Kidney (tissue), 14 donors: ENCODE results near the gene FAM216B. TPM values are rescaled to one million over a fixed set of nuclear protein-coding genes. Genes with fewer than 3 reads are reported as not detected.

Experiments
- DNase-seq, 5 donors: peaks; one replicate each; pipeline ENCODE4 v3.0.0-alpha.2; 2013 to 2020
- FAIRE-seq: peaks from 2 replicates; lab custom pipeline; 2012; peaks lifted over from hg19 to GRCh38; lab: Jason Lieb, UNC
- H3K27ac ChIP-seq, 2 donors: one replicate each; pipeline ENCODE4 v1.7.0; 2013; ENCODE audit warnings: low read depth in 2 of 2, low read length in 2 of 2, inconsistent platforms in 1 of 2
- H3K27me3 ChIP-seq: one replicate; pipeline ENCODE4 v1.7.1; 2013; ENCODE audit warnings: low read length, inconsistent platforms; ENCODE audit not compliant: control insufficient read depth, insufficient read depth
- H3K36me3 ChIP-seq, 3 donors: one replicate each; pipeline versions ENCODE4 v1.7.0 to v1.7.1; 2013; ENCODE audit warnings: low read length in 3 of 3, control low read depth in 1 of 3, inconsistent platforms in 1 of 3; ENCODE audit not compliant: insufficient read depth in 3 of 3, control insufficient read depth in 2 of 3
- H3K4me1 ChIP-seq, 3 donors: one replicate each; pipeline versions ENCODE4 v1.7.0 to v1.7.1; 2013; ENCODE audit warnings: low read length in 3 of 3, inconsistent platforms in 1 of 3, low read depth in 1 of 3; ENCODE audit not compliant: control insufficient read depth in 2 of 3, insufficient read depth in 2 of 3
- H3K4me3 ChIP-seq, 3 donors: one replicate each; pipeline versions ENCODE4 v1.7.0 to v1.8.1; 2013; ENCODE audit warnings: low read length in 3 of 3, control low read depth in 1 of 3, inconsistent platforms in 1 of 3
- H3K9ac ChIP-seq, 3 donors: one replicate each; pipeline versions ENCODE4 v1.7.0 to v1.7.1; 2013; ENCODE audit warnings: low read length in 3 of 3, control low read depth in 1 of 3, inconsistent platforms in 1 of 3
- H3K9me3 ChIP-seq, 3 donors: one replicate each; pipeline versions ENCODE4 v1.7.0 to v1.7.1; 2013; ENCODE audit warnings: low read length in 3 of 3, control low read depth in 1 of 3, inconsistent platforms in 1 of 3; ENCODE audit not compliant: control insufficient read depth in 2 of 3, insufficient read depth in 1 of 3
- intact Hi-C: fragments of 100-400 bp; cut with DNase I; formaldehyde crosslinking; loops from one replicate; pipeline ENCODE4 v1.11.1; 2022
- polyA plus RNA-seq: library from polyadenylated mRNA; stranded (reverse); fragments of 350-450 nt; fragmentation: Illumina TruSeq; extraction: RNeasy Lipid Tissue Mini Kit (QIAGEN cat#74804); gene quantifications from one replicate; pipeline ENCODE4 v1.2.3, GENCODE V29; 2014; ENCODE audit warnings: low read depth, low replicate concordance; ENCODE audit not compliant: insufficient read depth
- total RNA-seq: library from RNA; stranded (reverse); fragmentation: NEBNext Ultra II Directional; extraction: Animal tissue kit (Norgen Biotek cat#: 25700); gene quantifications from one replicate; pipeline ENCODE4 v1.2.1, GENCODE V29; 2021
- TF ChIP-seq, protein P1 (sequence below): IDR thresholded peaks from 3 replicates; pipeline ENCODE4 v1.5.1; 2012; ENCODE audit warnings: mild to moderate bottlenecking, moderate library complexity, borderline replicate concordance; ENCODE audit not compliant: insufficient read depth; ENCODE audit errors: extremely low read depth
- donor health status: control.
- donor health status: control.
- donor health status: control.
- donor health status: control.
- donor health status: control.
- donor health status: DM: yes; HTN: yes; CAD: no.
- donor health status: Normal renal cell carcinoma (clear cell type).

Gene FAM216B
- total and polyA plus RNA-seq, 2 donors from 2014 or later: 0.09 TPM; not detected in 1

DNA sequence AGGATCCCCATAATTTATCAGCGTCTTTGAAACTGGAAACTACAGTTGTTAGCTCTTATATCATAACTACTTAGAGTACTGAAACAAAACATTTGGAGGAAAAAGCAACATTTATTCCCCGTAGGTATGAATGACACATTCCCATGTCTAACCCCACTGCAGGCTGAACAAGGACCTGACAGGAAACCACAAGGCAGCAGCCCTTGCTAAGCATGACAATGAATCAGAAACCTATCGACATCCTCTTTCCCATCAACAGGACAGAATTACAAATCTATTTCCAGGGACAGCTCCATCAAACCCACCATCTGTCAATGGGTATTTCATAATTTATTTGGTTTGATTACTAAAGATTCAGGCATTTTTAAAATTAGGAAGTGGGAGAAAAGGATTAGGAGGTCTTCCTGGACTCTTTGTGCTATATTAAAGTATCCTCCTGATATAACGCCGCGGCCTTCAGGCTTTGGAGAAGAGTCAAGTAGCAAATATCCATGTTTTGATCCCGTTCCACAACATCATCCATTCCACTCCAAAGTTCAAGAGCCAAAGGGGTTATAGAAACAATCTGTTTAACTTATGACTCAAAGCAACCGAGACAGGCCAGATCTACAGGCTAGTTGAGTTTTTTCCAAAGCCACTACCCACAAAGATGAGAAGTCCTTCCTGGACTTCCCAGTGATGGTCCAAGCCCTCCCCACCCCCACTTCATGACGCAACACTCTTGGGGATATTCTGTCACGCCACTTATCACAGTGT, 51.1 kb downstream of the FAM216B start:
- Histone ChIP-seq H3K27ac (no peak overlapping the region), H3K36me3 (no peaks in the 10 kb centered on the region), H3K4me1 (no peaks in the 10 kb centered on the region), H3K27me3 (no peaks in the 10 kb centered on the region), H3K9ac (no peak overlapping the region), H3K9me3 (no peaks in the 10 kb centered on the region), H3K4me3 (no peak overlapping the region)
- FAIRE-seq: no peak
- DNase-seq: peak in 1 of 5 donors; percentile 70
- intact Hi-C loops: no loop called here
- TF ChIP-seq, protein P1, sequence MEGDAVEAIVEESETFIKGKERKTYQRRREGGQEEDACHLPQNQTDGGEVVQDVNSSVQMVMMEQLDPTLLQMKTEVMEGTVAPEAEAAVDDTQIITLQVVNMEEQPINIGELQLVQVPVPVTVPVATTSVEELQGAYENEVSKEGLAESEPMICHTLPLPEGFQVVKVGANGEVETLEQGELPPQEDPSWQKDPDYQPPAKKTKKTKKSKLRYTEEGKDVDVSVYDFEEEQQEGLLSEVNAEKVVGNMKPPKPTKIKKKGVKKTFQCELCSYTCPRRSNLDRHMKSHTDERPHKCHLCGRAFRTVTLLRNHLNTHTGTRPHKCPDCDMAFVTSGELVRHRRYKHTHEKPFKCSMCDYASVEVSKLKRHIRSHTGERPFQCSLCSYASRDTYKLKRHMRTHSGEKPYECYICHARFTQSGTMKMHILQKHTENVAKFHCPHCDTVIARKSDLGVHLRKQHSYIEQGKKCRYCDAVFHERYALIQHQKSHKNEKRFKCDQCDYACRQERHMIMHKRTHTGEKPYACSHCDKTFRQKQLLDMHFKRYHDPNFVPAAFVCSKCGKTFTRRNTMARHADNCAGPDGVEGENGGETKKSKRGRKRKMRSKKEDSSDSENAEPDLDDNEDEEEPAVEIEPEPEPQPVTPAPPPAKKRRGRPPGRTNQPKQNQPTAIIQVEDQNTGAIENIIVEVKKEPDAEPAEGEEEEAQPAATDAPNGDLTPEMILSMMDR: no peak

DNA sequence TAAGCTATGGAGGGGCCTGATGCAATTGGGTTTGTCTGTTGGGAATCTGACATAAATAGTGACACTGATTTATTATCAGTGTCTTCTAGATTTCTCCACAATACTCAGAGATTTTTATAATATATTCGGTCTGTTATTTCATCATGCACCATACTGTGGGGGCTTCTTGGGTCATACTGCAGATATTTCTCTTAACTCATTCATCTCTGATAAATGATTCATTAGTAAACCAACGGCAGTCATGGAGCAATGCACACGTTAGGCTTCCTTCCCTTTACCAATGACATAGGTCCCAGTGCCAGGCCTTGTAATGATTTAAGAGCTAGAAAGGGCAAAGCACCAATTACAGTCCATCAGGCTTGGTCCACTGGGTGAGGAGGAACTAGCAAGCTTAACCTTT, 53.6 kb downstream of the FAM216B start:
- Histone ChIP-seq H3K4me3 (no peak overlapping the region), H3K9me3 (no peaks in the 10 kb centered on the region), H3K27me3 (no peaks in the 10 kb centered on the region), H3K36me3 (no peaks in the 10 kb centered on the region), H3K4me1 (no peaks in the 10 kb centered on the region), H3K9ac (no peak overlapping the region), H3K27ac (no peak overlapping the region)
- intact Hi-C loops: no loop called here
- TF ChIP-seq, protein P1: no peak
- DNase-seq: no peak
- FAIRE-seq: no peak

GRCh38 chr13:42836930-42837690, 55.7 kb downstream of the FAM216B start:
- H3K27ac ChIP-seq: no peak overlapping the region
- no peak overlapping the region for H3K9ac ChIP-seq
- H3K36me3 ChIP-seq: no peaks in the 10 kb centered on the region
- no peaks in the 10 kb centered on the region for H3K27me3 ChIP-seq
- no peaks in the 10 kb centered on the region for H3K9me3 ChIP-seq
- H3K4me3 ChIP-seq: no peak overlapping the region
- intact Hi-C loops: no loop called here
- TF ChIP-seq, protein P1: peak; percentile 49
- FAIRE-seq (peak; percentile 42), DNase-seq (peak in 4 of 5 donors; percentile 27 to 75 (median 52))
- H3K4me1 ChIP-seq: no peaks in the 10 kb centered on the region

Other genes with a start within 250 kb of the FAM216B start
- 0.22 TPM for gene TNFSF11, start 207.4 kb upstream of the FAM216B start, total RNA-seq
- not detected for gene TNFSF11, start 207.4 kb upstream of the FAM216B start, polyA plus RNA-seq
- gene EPSTI1, start 210.7 kb downstream of the FAM216B start, total RNA-seq: 12.2 TPM
- 11.2 TPM for gene EPSTI1, start 210.7 kb downstream of the FAM216B start, polyA plus RNA-seq
- gene DNAJC15, start 242.0 kb downstream of the FAM216B start, total RNA-seq: 18.8 TPM
- 31.0 TPM for gene DNAJC15, start 242.0 kb downstream of the FAM216B start, polyA plus RNA-seq